ENCODE results near the gene GABRP. TPM values are rescaled to one million over a fixed set of nuclear protein-coding genes. Genes with fewer than 3 reads are reported as not detected.

GABRP gene, protein sequence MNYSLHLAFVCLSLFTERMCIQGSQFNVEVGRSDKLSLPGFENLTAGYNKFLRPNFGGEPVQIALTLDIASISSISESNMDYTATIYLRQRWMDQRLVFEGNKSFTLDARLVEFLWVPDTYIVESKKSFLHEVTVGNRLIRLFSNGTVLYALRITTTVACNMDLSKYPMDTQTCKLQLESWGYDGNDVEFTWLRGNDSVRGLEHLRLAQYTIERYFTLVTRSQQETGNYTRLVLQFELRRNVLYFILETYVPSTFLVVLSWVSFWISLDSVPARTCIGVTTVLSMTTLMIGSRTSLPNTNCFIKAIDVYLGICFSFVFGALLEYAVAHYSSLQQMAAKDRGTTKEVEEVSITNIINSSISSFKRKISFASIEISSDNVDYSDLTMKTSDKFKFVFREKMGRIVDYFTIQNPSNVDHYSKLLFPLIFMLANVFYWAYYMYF
- not detected in 2 replicates for total RNA-seq
- not detected for polyA plus RNA-seq (2012)

DNA sequence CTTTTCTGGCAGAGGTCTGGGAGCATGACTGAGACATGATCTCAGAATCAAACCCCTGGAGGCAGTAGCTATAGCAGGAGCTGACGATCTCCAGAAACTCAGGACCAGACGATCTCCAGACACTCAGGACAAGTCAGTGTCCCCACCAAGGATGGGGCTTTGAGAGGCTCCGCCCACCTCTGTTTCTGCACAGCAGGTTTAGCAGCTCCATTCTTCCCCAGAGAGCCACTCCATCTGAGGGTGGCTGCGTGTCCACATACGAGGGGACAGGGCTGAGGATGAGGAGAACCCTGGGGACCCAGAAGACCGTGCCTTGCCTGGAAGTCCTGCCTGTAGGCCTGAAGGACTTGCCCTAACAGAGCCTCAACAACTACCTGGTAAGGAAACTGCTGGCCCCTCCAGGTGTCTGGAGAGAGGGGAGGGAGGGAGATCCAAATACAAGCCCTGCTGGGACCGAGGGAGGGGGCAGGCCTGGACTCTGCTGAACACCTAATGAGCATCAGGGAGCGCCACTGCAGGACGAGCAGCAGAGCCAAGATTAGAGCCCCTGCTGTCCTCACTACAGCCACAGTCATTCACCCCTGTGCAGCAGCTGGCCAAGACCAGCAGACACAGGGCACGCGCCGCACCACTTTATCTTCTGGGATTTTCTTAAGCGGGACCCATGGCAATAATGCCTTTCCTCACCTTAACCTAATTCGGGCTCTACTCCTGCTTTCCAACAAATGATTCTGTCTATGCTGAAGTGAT lies at the start of gene GABRP:
Gene GABRP, plus strand, starts transcription at position 228 of the 750 bp plus-strand sequence. CDS start 4,891 bp downstream, outside the sequence.
- DNase-seq (ENCODE audit: low read depth) = no peak

DNA sequence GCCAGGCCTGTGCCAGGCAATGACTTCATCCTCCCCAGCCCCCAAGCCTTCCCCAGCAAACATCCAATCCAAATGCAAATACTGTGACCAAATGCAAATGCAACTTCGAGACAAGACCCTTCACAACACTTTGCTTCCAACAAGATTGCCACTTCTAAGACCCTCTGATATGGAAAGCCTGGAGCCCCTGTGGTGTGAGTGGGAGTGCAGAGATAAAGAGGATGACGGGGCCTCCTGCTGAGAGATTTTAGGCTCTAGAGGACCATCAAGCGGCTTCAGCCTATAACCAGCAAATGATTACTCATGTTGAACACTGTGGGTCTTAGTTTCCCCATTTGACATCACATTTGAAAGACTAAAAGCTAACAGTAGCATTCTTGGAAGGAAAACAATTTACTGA lies 46.6 kb upstream of the GABRP start:
- no peak for DNase-seq (ENCODE audit: low read depth)

DNA sequence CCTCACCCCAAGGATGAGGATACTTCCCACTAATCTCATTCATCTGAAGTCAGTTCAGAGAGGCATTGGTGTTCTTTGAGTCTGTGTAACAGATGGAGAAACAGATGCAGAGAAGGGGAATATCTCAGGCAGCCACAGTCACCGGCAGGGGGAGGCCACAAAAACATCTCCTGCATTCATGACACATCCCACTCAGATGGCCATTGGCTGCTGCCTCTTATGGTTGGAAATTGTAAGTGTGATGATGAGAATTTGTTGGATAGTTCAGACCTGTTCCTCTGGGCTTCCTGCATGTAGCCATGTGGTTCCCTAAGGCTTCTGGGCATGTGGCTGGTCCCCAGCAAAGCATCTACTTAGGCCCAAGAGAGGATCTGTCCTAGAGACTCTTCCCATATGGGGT lies 45.9 kb upstream of the GABRP start:
- no peak for DNase-seq (ENCODE audit: low read depth)

DNA sequence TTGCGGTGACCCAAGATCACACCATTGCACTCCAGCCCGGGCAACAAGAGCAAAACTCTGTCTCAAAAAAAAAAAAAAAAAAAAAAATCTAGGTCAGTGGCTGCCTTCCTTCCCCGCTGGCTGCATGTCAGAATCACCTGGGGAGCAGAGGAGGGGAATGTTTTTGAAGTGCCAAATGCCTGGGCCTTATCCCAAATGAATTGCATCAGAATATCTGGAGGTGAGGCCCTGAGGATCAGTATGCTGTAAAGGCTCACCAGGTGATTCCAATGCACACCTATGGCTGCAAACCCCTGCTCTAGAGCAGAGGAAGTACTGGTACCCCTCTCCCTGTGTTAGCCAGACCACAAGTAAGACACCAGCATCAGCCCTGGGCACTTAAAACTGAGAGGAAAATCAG lies 44.7 kb upstream of the GABRP start:
- no peak for DNase-seq (ENCODE audit: low read depth)

DNA sequence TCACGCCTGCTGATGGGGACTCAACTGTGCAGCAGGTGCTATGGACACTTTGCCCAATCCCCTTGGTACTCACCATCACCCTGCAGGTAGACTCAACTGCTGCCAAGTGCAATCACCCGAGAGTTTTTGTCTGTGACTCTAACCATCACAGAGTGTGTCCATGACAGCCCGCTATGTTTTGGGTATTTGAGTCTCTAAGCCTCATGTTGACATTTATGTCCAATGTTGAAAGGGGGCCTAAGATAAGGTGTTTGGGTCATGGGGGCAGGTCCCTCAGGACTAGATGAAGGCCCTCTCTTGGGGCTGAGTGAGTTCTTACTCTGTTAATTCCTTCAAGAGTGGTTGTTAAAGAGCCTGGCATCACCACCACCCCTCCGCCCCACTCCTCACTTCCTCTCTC lies 44.1 kb upstream of the GABRP start:
- no peak for DNase-seq (ENCODE audit: low read depth)

DNA sequence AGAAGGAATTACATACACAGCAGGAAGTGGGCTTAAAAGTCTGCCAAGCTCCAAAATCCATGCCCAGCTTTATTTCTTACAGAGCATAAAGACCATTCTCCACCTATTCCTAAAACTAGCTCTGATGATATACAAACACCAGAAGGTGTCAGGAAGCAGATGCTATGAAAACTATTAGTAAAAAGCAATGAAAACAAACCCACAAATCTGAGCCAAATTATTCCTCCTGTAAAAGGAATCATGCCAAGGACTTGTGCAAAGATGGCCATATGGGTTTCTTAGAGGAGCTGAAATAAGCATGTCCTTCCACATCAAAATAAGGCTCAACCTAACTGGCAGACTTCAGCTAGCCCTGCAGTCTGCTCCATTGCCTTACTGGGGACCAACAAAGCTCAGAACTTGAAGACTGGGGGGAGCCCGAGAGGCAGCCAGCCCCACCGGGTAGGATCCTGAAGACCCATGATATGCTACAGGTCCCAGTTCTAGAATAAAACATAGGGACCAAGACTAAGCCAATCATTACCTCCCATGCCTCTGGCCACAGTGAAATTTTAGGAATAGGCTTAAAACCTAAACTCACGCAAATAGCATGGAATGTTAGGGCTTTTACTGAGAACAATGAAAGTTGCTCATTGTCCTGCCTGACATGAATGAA lies 42.8 kb upstream of the GABRP start:
- no peak for DNase-seq (ENCODE audit: low read depth)

DNA sequence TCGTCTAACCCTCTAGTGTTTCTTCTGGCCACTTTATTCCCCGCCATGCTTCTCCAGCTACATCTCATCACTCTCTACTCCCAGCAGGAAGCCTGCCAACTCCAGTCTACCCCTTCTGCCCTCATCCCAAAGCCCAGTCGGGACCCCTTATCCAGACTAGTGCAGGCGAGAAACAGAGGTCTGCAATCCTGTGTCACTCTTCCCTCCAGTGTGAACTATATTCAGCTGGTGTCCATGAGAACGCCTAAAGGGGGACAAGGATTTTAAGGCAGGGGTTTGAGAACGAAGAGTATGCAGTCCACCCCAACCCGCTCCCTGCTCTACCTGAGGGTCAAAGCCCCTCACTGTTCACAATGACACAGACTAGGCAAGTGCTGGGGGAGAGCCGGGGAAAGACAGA lies 41.7 kb upstream of the GABRP start:
- no peak for DNase-seq (ENCODE audit: low read depth)

DNA sequence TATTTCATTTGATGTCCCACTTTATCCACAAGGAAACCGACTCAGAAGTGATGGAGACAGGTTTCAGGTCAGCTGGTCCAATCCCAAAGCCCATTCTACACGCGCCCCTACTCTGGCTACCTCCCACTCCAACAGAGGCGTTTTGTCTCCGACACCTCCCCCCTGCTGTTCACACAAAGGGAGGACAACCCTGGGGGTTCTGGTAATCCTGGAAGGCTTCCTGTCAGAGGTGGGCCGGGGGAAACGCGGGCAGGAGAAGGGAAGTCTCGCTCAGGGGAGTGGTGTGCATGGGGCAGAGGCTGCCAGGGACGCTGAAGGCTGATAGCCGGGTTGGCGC lies 39.7 kb upstream of the GABRP start:
- DNase-seq (ENCODE audit: low read depth) = no peak

DNA sequence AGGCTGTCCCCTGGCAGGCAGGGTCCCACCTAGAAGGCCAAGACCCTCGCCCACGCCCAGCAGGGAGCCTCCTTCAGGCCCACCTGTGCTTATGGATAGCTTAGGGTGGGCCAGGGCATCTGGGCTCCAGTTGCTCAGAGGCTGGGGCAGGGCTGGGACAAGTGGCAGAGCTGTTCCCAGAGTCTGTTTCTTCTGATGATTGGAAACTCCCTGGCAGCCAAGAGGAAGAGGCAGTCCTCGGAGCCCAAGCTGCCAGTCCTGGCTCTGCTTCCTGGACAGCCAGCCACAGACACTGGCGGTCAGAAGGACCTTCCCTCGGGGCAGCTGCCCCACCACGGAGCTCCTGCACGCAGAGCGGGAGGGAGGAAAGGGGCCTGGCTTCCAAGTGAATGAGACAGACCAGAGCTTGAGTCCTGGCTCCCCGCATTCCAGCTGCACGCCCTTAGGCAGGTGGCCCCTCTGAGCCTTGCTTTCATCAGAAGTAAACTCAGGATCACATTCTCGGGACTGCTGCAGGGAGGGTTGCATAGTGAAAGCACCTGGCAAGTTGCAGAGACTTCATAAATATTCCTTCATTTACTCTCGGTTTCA lies 37.9 kb upstream of the GABRP start:
- peak; percentile 29 for DNase-seq (ENCODE audit: low read depth)

DNA sequence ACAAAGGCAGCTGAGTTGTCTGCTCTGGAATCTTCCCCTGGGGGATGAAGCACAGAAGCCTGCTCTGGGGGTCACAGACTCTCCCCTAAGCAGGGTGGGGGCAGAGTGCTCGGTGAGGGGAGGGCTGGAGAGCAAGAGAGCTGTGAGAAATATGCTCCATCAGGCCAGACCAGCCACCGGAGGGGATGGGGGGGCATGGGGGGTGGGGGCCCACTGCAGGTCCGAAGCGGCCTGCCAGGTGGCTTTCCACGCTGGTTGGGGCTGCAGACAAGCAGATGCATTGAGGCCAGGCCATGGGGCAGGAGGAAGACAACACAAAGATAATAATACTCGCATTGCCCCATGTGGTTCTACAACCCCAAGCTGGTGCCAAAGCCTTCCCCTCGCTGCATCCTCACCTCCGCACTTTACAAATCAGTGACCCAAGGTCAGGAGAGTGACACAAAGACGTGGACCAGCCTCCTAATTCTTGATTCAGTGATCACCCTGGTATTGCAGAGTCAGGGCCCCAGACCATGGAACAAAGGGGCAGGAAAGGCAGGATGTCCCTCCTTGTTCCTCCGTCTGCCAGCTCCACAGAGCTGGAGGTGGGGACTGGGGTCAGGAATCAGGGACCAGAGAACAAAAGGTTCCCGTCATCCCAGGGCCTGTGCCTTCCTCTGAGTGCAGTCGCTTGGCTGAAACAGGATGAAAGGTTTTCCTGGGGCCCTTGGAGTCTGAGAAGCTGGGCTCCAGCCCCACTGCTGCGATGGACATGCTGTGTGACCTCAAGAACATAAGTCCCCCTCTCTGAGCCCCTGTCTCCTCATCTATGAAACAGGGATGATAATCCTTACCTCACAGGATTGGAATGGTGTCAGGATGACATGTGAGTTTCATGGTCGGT lies 37.2 kb upstream of the GABRP start:
- no peak for DNase-seq (ENCODE audit: low read depth)

DNA sequence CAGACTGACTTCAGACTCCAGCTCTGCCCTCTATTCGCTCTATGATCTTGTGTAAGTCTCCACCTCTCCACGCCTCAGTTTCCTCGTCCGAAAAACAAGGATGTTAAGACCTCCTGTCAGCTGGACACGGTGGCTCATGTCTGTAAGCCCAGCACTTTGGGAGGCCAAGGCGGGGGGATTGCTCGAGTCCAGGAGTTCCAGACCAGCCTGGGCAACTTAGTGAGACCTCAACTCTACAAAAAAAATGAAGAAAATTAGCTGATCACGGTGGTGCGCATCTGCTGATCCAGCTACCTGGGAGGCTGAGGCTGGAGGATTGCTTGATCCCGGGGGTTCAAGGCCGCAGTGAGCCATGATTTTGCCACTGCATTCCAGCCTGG lies 36.6 kb upstream of the GABRP start:
- no peak for DNase-seq (ENCODE audit: low read depth)

DNA sequence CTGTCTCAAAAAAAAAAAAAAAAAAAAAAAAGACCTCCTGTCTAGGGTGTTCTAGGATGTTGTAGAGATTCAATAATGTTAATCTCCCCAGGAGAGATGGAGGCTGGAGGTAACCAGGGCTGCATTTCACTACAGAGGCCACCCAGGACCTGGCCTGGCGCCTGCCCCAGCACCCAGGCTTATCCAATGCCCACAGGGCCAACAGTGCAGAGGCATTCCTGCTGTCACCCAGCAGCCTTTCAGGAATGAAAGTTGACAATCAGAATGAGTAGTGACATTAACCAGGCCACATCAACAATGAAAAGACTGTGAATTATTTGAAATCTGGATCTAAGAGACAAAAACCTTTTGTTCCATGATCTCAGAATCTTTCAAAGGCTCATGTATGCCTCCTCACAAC lies 36.2 kb upstream of the GABRP start:
- DNase-seq (ENCODE audit: low read depth) = no peak

DNA sequence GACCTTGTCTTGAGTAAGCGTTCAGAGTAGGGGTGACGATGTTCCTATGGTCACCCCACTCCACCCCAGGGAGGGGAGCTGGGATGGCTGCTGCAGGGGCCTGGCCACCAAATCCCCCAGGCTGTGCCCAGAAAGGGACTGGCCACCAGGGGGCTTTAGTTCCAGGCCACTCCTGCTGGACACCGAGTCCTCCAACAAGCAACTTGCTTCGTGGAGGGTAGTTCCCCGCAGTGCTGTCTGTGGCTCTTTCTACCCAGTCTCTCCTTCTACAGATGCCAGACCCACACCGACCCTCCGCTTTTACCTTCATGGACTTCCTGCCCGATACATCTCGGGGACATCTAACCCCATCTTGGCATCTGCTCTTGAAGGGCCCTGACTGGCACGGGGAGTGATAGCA lies 35.7 kb upstream of the GABRP start:
- DNase-seq (ENCODE audit: low read depth) = no peak

DNA sequence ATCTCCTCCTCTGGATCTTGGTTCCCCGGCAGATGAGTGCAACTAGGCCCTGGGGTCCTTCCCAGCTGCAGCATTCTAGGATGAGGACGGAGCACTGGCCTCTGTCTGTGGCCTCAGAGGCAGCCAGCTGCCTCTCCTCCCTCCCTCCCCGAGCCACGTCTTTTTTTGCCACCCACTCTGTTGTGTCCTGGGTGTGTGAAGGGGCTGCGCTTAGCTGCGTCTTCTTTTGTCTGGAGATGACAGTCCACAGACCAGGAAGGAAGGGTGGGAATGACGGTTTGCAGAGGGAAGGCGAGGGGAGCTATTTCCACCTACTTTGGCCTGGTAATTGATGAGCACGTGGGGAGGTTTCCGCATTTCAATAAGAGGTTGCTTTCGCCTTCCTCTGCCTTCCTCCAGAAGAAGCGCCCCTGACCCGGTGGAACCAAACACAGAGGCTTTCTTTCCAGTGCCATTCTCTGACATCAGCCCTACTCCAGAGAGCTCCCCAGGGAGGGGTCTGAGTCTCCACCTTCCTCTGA lies 34.5 kb upstream of the GABRP start:
- no peak for DNase-seq (ENCODE audit: low read depth)

DNA sequence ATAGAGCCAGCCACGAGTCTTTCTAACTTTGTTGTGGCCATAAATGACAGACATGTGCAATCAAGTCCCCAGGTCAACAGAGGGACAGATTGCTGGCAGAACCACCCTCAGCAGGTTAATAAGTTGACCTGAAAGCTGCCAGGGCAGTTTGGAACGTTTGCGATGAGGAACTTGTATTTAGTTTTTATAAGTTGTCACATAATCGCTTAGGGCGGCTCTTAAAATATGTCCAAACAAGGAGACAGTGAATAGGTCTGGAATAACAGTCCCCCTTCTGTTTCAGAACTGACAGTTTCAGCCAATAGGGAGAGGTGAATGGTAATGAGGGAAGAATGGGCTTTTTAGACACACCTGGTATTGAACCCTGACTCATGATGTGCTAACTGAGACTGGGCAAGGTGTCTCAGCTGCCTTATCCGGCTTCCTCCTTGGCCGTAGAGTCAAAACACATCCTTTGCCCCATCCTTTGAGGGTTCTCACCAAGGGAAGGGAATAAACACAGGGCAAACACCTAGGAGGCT lies 33.6 kb upstream of the GABRP start:
- DNase-seq (ENCODE audit: low read depth) = no peak

DNA sequence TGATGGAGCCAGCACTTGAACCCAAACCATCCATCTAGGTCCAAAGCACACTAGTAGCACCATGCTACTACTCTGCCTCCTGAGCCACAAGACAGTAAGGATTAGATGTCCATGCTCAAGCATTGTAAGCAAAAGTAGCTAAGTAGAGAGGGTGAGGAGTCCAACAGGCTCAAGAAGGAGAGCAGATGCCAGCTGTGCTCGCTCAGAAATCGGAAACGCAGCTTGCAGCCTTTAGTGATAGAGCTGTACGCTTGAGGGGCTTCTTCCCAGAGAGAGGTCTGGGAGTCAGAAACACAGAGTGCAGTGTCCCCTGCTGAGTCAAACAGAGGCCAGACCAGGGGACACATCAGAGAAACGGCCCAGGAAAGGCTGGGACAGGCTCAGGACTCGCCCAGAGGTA lies 32.7 kb upstream of the GABRP start:
- DNase-seq (ENCODE audit: low read depth) = no peak

DNA sequence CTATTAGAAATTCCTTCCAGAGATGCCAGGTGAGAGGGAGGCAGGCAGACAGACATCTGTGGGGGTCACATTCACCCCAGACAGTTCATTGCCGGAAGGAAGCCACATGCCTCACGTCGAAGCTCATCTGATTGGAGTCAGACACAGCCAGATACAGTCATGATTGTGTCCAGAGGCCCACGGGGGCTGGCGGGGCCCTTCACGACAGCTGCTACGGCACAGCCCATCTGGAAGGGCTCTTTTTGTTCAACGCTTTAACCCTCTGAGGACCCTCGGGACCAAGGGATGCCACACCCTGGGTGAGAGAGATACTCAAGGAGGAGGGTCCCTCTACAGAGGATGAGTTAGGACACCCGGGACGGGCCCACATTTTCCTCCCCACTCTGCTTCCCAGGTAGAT lies 31.9 kb upstream of the GABRP start:
- no peak for DNase-seq (ENCODE audit: low read depth)

DNA sequence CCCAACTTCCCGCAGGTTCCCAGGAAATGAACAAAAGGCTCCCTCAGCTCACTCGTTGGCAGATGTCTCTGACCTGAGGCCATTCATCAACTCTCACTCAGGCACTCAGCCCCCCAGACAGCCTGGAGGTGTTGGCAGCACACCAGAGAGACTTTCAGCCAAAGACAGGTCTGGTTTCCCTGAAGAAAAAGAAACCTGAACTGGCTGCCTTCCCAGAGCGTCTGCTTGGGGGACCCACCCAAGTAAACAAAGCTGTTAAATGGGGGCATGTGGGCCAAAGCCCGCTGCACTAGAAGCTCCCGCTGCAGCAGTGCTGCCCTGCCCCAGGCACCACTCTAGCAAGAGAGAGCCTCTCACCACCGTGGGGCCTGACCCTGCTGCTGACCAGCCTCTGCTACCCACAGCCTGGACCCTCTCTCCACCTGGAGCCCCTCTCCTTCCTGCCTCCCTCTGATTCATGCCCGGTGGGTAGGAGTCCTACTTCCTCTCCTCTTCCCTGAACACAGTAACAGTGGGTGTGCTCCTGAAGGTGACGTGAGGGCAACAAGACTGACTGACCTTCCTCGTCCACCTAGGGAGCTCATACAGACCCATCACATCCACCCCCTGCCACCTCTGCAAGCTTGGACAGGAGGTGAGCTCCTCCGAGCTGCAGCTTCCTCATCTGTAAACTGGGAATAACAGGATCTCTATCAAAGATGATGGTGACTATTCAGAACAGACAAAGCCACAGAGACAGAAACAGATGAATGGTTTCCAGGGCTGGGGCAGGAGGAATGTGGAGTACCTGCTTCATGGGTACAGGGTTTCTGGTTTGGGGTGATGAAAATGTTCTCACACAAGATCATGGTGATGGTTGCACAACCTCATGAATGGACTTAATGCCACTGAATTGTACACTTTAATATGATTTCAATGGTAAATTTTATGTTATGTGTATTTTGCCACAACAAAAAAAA lies 31.0 kb upstream of the GABRP start:
- DNase-seq (ENCODE audit: low read depth) = no peak

DNA sequence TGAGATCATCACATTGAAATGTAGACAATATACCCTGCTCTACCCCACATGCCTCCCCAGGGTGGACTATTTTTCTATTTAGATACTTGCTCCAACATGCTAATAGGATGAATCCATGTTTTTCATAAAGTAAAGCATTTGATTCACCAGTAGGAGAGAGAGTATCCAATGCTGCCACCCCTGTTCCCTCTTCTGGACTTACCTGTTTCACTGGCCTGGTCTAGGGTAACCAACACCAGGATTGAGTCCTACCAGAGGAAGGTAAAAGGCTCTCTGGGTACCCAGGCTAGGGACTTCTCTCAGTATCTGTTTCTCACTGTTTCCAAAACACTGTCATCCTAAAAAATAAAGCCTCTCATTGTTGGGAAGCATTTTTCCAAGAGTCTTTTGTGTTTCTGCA lies 30.2 kb upstream of the GABRP start:
- DNase-seq (ENCODE audit: low read depth) = no peak
